Esophagus muscularis mucosa (tissue), 4 donors: ENCODE data around the gene RPL27A.

Source experiments
- CTCF ChIP-seq, 3 experiments: fragments of 200-600 bp in 2 of 3; fragments of 450-650 bp in 1 of 3; sonication (generic) in 2 of 3; IDR thresholded peaks; one replicate each; pipeline ENCODE4 v1.5.1; 2017 to 2019; ENCODE audit warnings: antibody characterized with exemption in 3 of 3, mild to moderate bottlenecking in 2 of 3, moderate library complexity in 1 of 3
- EP300 ChIP-seq: sonication (generic); formaldehyde crosslinking; IDR thresholded peaks from one replicate; pipeline ENCODE4 v1.6.1; 2017; ENCODE audit warnings: antibody characterized with exemption
- POLR2AphosphoS5 ChIP-seq, 2 donors: sonication (generic); formaldehyde crosslinking; IDR thresholded peaks; one replicate each; pipeline ENCODE4 v1.6.1; 2017; ENCODE audit warnings: antibody characterized with exemption in 2 of 2

GRCh38 chr11:8634498-8634897, 48.1 kb upstream of the RPL27A start:
- TF ChIP-seq CTCF (IDR thresholded peaks at IDR 0.05) (no peak), EP300 (no peak), POLR2AphosphoS5 (IDR thresholded peaks at IDR 0.05) (no peak)
